Glutamatergic neuron (in vitro differentiated cells): ENCODE measurements around the gene CHN1. TPM values are rescaled to one million over a fixed set of nuclear protein-coding genes. Genes with fewer than 3 reads are reported as not detected.

Source experiments
- DNase-seq: peaks from one replicate; pipeline ENCODE4 v3.0.0; 2022
- H3K27ac Mint-ChIP-seq: one replicate; pipeline ENCODE4 v1.8.0; 2020; ENCODE audit warnings: mild to moderate bottlenecking, mixed read lengths, inconsistent platforms; ENCODE audit not compliant: unreplicated experiment
- H3K27me3 Mint-ChIP-seq: one replicate; pipeline ENCODE4 v1.8.0; 2020; ENCODE audit warnings: mild to moderate bottlenecking, moderate library complexity, mixed read lengths, inconsistent platforms; ENCODE audit not compliant: unreplicated experiment
- H3K36me3 Mint-ChIP-seq: one replicate; pipeline ENCODE4 v1.8.0; 2020; ENCODE audit warnings: mild to moderate bottlenecking, mixed read lengths, inconsistent platforms; ENCODE audit not compliant: unreplicated experiment
- H3K4me1 Mint-ChIP-seq: one replicate; pipeline ENCODE4 v1.8.0; 2020; ENCODE audit warnings: mild to moderate bottlenecking, low read depth, mixed read lengths, inconsistent platforms; ENCODE audit not compliant: unreplicated experiment
- H3K4me3 Mint-ChIP-seq: one replicate; pipeline ENCODE4 v1.8.0; 2020; ENCODE audit warnings: mild to moderate bottlenecking, mixed read lengths, inconsistent platforms; ENCODE audit not compliant: unreplicated experiment
- H3K9me3 Mint-ChIP-seq: one replicate; pipeline ENCODE4 v1.8.0; 2020; ENCODE audit warnings: mild to moderate bottlenecking, moderate library complexity, mixed read lengths, inconsistent platforms; ENCODE audit not compliant: unreplicated experiment
- CTCF ChIP-seq: fragments of 200-600 bp; sonication (generic); IDR thresholded peaks from one replicate; pipeline ENCODE4 v1.5.0; 2021; ENCODE audit not compliant: partially characterized antibody, unreplicated experiment
- total RNA-seq: library from RNA; stranded (reverse); fragmentation: NEBNext Ultra II Directional; extraction: Animal tissue kit (Norgen Biotek cat#: 25700); gene quantifications from one replicate; pipeline ENCODE4 v1.2.1, GENCODE V29; 2021; ENCODE audit not compliant: unreplicated experiment

CHN1 gene
- total RNA-seq, 1 donor from 2014 or later: 212 TPM

GRCh38 chr2:174792309-174793025 is 212.7 kb downstream of the CHN1 start:
- DNase-seq: no peak
- Mint-ChIP-seq H3K9me3 (peaks cover 3% of the 10 kb centered on the region), H3K36me3 (peaks cover 6% of the 10 kb centered on the region), H3K4me3 (no peak overlapping the region), H3K27ac (no peak overlapping the region), H3K27me3 (peaks cover 2% of the 10 kb centered on the region), H3K4me1 (peaks cover 12% of the 10 kb centered on the region)
- TF ChIP-seq CTCF: no peak

GRCh38 chr2:174791746-174792280 is 213.4 kb downstream of the CHN1 start:
- peaks cover 2% of the 10 kb centered on the region for H3K27me3 Mint-ChIP-seq
- H3K4me1 Mint-ChIP-seq: peaks cover 15% of the 10 kb centered on the region
- H3K36me3 Mint-ChIP-seq: peaks cover 6% of the 10 kb centered on the region
- H3K27ac Mint-ChIP-seq: no peak overlapping the region
- TF ChIP-seq CTCF: no peak
- H3K4me3 Mint-ChIP-seq: no peak overlapping the region
- DNase-seq: no peak
- H3K9me3 Mint-ChIP-seq: peaks cover 3% of the 10 kb centered on the region

GRCh38 chr2:174791020-174791419 is 214.2 kb downstream of the CHN1 start:
- no peak for DNase-seq
- H3K4me3 Mint-ChIP-seq: no peak overlapping the region

GRCh38 chr2:174789001-174789400 is 216.2 kb downstream of the CHN1 start:
- peaks cover 19% of the 10 kb centered on the region for H3K4me1 Mint-ChIP-seq
- peak overlapping the region; percentile 99 for H3K27ac Mint-ChIP-seq
- DNase-seq: no peak
- peaks cover 2% of the 10 kb centered on the region for H3K27me3 Mint-ChIP-seq
- peaks cover 6% of the 10 kb centered on the region for H3K36me3 Mint-ChIP-seq
- peak overlapping the region; percentile 75 for H3K4me3 Mint-ChIP-seq
- TF ChIP-seq CTCF: no peak
- H3K9me3 Mint-ChIP-seq: peaks cover 4% of the 10 kb centered on the region

More at GRCh38 chr2:174791020-174791419, 214.2 kb downstream of the CHN1 start:
- H3K27me3 Mint-ChIP-seq: peaks cover 2% of the 10 kb centered on the region
- H3K9me3 Mint-ChIP-seq: peaks cover 3% of the 10 kb centered on the region
- H3K4me1 Mint-ChIP-seq: peaks cover 15% of the 10 kb centered on the region
- H3K36me3 Mint-ChIP-seq: peaks cover 6% of the 10 kb centered on the region
- TF ChIP-seq CTCF: no peak
- H3K27ac Mint-ChIP-seq: no peak overlapping the region

GRCh38 chr2:174788291-174788929 is 216.8 kb downstream of the CHN1 start:
- Mint-ChIP-seq H3K9me3 (peaks cover 4% of the 10 kb centered on the region), H3K4me3 (peak overlapping the region; percentile 75), H3K27ac (peak overlapping the region; percentile 99), H3K27me3 (peaks cover 2% of the 10 kb centered on the region), H3K4me1 (peaks cover 19% of the 10 kb centered on the region), H3K36me3 (peaks cover 2% of the 10 kb centered on the region)
- DNase-seq: peak; percentile 67
- TF ChIP-seq CTCF: no peak
